ENCODE measurements around the gene RBMS1. TPM values are rescaled to one million over a fixed set of nuclear protein-coding genes. Genes with fewer than 3 reads are reported as not detected.
"Not testable (repeated sequence)": the region's sequence is repeated elsewhere in the genome, so short reads cannot be mapped to it uniquely, and the experiment has no call there.

Gene RBMS1
- total RNA-seq, 1 experiment from 2014 or later, result 38.8 TPM

DNA sequence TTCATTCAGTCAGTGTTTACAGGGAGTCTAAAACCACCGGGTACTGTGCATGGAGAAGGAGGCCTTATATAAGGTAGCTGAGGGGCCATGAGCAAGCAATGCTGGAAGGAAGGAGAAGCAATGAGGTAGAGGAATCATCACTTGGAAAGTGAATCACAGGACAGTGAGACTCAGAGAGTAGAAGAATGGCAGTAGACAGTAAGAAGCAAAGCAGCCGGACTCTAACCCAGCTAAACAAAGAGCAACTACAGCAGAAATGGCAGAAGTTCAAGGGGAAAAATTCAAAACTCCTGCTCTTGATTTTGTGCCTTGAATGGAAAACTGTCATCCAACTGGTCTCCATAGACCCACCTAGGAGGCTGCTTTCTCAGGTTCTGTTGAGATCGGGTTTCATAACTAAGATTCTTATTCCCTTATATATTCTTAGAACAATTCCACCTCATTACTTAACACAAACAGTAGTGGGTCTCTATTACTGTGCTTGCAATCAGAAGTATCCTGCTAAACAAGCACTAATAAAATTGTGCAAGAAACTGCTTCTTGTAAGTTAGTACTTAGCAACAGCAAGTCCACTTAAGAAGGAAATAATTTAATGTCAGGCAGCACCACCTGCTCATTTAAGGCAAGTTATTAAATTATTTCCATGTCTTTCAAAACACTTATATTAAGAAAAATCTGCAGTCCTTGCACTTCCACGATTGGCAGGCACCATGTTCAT, 68.0 kb downstream of the RBMS1 start:
- DNase-seq (no peak), ATAC-seq (no peak)
- intact Hi-C loops (cut with micrococcal nuclease), result no loop called here
- no peak overlapping the region for H3K4me3 ChIP-seq (ENCODE audit: low read length)
- TF ChIP-seq, protein P1, sequence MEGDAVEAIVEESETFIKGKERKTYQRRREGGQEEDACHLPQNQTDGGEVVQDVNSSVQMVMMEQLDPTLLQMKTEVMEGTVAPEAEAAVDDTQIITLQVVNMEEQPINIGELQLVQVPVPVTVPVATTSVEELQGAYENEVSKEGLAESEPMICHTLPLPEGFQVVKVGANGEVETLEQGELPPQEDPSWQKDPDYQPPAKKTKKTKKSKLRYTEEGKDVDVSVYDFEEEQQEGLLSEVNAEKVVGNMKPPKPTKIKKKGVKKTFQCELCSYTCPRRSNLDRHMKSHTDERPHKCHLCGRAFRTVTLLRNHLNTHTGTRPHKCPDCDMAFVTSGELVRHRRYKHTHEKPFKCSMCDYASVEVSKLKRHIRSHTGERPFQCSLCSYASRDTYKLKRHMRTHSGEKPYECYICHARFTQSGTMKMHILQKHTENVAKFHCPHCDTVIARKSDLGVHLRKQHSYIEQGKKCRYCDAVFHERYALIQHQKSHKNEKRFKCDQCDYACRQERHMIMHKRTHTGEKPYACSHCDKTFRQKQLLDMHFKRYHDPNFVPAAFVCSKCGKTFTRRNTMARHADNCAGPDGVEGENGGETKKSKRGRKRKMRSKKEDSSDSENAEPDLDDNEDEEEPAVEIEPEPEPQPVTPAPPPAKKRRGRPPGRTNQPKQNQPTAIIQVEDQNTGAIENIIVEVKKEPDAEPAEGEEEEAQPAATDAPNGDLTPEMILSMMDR (conservative IDR thresholded peaks at IDR 0.05; ENCODE audit: low read depth, low read length), result no peak
- TF ChIP-seq EZH2 (IDR thresholded peaks at IDR 0.05; ENCODE audit: low read length, unreplicated experiment), result no peak
- TF ChIP-seq EZH2phosphoT487 (IDR thresholded peaks at IDR 0.05; ENCODE audit: borderline replicate concordance, low read length), result no peak
- H4K20me1 ChIP-seq (ENCODE audit: low read length), result no peaks in the 10 kb centered on the region
- H3K9ac ChIP-seq (ENCODE audit: low read length), result no peak overlapping the region
- H3K27me3 ChIP-seq (ENCODE audit: low read length), result no peaks in the 10 kb centered on the region
- ChIA-PET POLR2A (ENCODE audit: unreplicated experiment) (no interaction called here), CTCF (no interaction called here)
- peaks cover 11% of the 10 kb centered on the region for H3K36me3 ChIP-seq (ENCODE audit: low read depth, low read length)
- peaks cover 21% of the 10 kb centered on the region for H3K4me1 ChIP-seq (ENCODE audit: insufficient read depth, low read length)
- no peak overlapping the region for H3K27ac ChIP-seq (ENCODE audit: low read length)
- H3K9me3 ChIP-seq (ENCODE audit: low read length), result peaks cover 8% of the 10 kb centered on the region; the same call in 1 of the 2 replicates
- H3F3A ChIP-seq (ENCODE audit: low read length, unreplicated experiment), result no peaks in the 10 kb centered on the region
- no peaks in the 10 kb centered on the region for H3K9me2 ChIP-seq (replicated peaks; ENCODE audit: low read length)
- H3K79me2 ChIP-seq (ENCODE audit: low read length), result peaks cover 17% of the 10 kb centered on the region
- H3K4me2 ChIP-seq (ENCODE audit: low read length), result no peak overlapping the region
- H2AFZ ChIP-seq (ENCODE audit: low read length), result no peak overlapping the region
- no TSS peak for BruUV-seq (replicated peaks)

DNA sequence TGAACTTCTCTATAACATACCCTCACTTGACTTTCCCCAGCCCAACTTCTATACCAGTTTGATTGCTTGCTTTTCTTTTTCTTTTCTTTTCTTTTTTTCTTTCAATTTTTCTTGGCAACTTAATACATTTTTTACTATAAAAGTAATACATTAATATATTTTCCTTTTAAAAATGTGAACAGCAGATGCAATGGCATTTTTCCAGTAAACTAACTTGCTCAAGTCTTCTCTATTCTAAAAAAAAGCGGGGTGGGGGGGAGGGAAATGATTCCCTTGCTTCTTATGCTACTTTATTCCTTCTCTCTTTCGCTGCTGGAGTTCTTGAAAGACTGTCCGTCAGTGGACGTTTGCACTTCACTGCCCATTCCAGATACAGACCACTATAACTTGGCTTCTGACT, 70.5 kb downstream of the RBMS1 start:
- H3K4me3 ChIP-seq (ENCODE audit: low read length), result no peak overlapping the region
- TF ChIP-seq EZH2 (IDR thresholded peaks at IDR 0.05; ENCODE audit: low read length, unreplicated experiment) (no peak), EZH2phosphoT487 (IDR thresholded peaks at IDR 0.05; ENCODE audit: borderline replicate concordance, low read length) (no peak)
- TF ChIP-seq, protein P1 (conservative IDR thresholded peaks at IDR 0.05; ENCODE audit: low read depth, low read length), result no peak
- no peak overlapping the region for H3K4me2 ChIP-seq (ENCODE audit: low read length)
- H4K20me1 ChIP-seq (ENCODE audit: low read length), result no peaks in the 10 kb centered on the region
- H3K4me1 ChIP-seq (ENCODE audit: insufficient read depth, low read length), result peaks cover 45% of the 10 kb centered on the region
- no peak overlapping the region for H2AFZ ChIP-seq (ENCODE audit: low read length)
- DNase-seq (no peak), ATAC-seq (no peak)
- BruUV-seq (replicated peaks), result no TSS peak
- no peaks in the 10 kb centered on the region for H3K9me3 ChIP-seq (ENCODE audit: low read length)
- H3K9ac ChIP-seq (ENCODE audit: low read length), result no peak overlapping the region
- H3K36me3 ChIP-seq (ENCODE audit: low read depth, low read length), result no peaks in the 10 kb centered on the region
- H3F3A ChIP-seq (ENCODE audit: low read length, unreplicated experiment), result peaks cover 5% of the 10 kb centered on the region
- intact Hi-C loops (cut with micrococcal nuclease), result no loop called here
- H3K27me3 ChIP-seq (ENCODE audit: low read length), result no peaks in the 10 kb centered on the region
- ChIA-PET CTCF (no interaction called here), POLR2A (ENCODE audit: unreplicated experiment) (no interaction called here)
- H3K27ac ChIP-seq (ENCODE audit: low read length), result no peak overlapping the region; the same call in 1 of the 2 replicates
- H3K79me2 ChIP-seq (ENCODE audit: low read length), result peaks cover 22% of the 10 kb centered on the region
- H3K9me2 ChIP-seq (replicated peaks; ENCODE audit: low read length), result no peaks in the 10 kb centered on the region

DNA sequence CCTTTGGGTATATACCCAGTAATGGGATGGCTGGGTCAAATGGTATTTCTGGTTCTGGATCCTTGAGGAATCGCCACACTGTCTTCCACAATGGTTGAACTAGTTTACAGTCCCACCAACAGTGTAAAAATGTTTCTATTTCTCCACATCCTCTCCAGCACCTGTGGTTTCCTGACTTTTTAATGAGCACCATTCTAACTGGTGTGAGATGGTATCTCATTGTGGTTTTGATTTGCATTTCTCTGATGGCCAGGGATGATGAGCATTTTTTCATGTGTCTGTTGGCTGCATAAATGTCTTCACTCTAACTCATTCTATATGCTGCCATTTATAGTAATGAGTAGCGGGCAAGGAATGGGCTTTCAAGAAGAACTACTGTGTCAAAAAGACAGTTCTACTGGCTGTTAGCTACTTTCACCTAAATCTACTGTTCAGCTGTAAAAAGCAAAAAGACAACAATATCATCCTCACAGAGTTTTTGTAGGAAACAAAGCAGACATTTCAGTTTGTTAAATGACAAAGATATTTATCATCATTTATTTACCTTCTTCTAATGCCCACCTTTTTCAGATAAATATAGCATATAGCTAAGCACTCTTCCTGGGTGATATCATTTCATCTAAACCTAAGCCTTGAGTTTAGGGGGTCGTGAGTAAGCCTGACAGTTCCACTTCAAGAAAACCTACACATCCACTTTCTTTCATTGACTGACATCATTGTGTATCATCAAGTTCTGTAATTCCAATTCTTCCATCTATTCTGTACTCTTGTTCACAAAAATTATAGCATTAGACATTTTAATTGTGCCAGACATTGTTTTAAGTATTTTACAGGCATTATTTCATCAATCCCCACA, 71.7 kb downstream of the RBMS1 start:
- intact Hi-C loops (cut with micrococcal nuclease), result not testable (repeated sequence)

More for the DNA sequence above, 71.7 kb downstream of the RBMS1 start:
- H3K9me3 ChIP-seq (ENCODE audit: low read length); CTCF ChIA-PET; H2AFZ ChIP-seq (ENCODE audit: low read length); BruUV-seq (replicated peaks); H3K36me3 ChIP-seq (ENCODE audit: low read depth, low read length); POLR2A ChIA-PET (ENCODE audit: unreplicated experiment); H3K9me2 ChIP-seq (replicated peaks; ENCODE audit: low read length); H3K27me3 ChIP-seq (ENCODE audit: low read length); H4K20me1 ChIP-seq (ENCODE audit: low read length); ATAC-seq; H3K9ac ChIP-seq (ENCODE audit: low read length); H3K4me3 ChIP-seq (ENCODE audit: low read length): not testable (repeated sequence)
- Histone ChIP-seq H3K4me2 (ENCODE audit: low read length) (peak overlapping the region; percentile 6; the same call in 1 of the 2 replicates), H3K4me1 (ENCODE audit: insufficient read depth, low read length) (peaks cover 56% of the 10 kb centered on the region), H3F3A (ENCODE audit: low read length, unreplicated experiment) (peaks cover 10% of the 10 kb centered on the region), H3K27ac (ENCODE audit: low read length) (peak overlapping the region; percentile 53), H3K79me2 (ENCODE audit: low read length) (peaks cover 28% of the 10 kb centered on the region)
- DNase-seq, result peak; percentile 47
